ENCODE results near the gene ASXL2.

ASXL2 gene

GRCh38 chr2:25692737-25693445 lies 185.4 kb downstream of the ASXL2 start:
- Histone ChIP-seq H3K4me3 (ENCODE audit: extremely low read depth, insufficient read depth, low read length, poor library complexity, severe bottlenecking) (no peak overlapping the region), H3K4me1 (ENCODE audit: control insufficient read depth, insufficient read depth, low read length, poor library complexity, severe bottlenecking) (peaks cover 10% of the 10 kb centered on the region), H3K27ac (ENCODE audit: low read depth, low read length, severe bottlenecking) (no peak overlapping the region), H3K36me3 (ENCODE audit: control insufficient read depth, insufficient read depth, low read length) (no peaks in the 10 kb centered on the region), H3K9me3 (ENCODE audit: control insufficient read depth, low read length) (no peaks in the 10 kb centered on the region)
- WGBS, 2 experiments (ENCODE audit: insufficient coverage in 2 of 2), result 75 to 95% methylated on average over 3 to 5 of the region's 6 CpGs

GRCh38 chr2:25692143-25692542 lies 186.1 kb downstream of the ASXL2 start:
- H3K4me3 ChIP-seq (ENCODE audit: extremely low read depth, insufficient read depth, low read length, poor library complexity, severe bottlenecking), result no peak overlapping the region
- H3K27ac ChIP-seq (ENCODE audit: low read depth, low read length, severe bottlenecking), result no peak overlapping the region
- H3K4me1 ChIP-seq (ENCODE audit: control insufficient read depth, insufficient read depth, low read length, poor library complexity, severe bottlenecking), result peaks cover 7% of the 10 kb centered on the region
- WGBS, 2 experiments (ENCODE audit: insufficient coverage in 2 of 2), result 92 to 93% methylated on average over 2 of the region's 4 CpGs
- no peaks in the 10 kb centered on the region for H3K36me3 ChIP-seq (ENCODE audit: control insufficient read depth, insufficient read depth, low read length)
- no peaks in the 10 kb centered on the region for H3K9me3 ChIP-seq (ENCODE audit: control insufficient read depth, low read length)

- Histone ChIP-seq H3K4me3 (ENCODE audit: extremely low read depth, insufficient read depth, low read length, poor library complexity, severe bottlenecking) (no peak overlapping the region), H3K4me1 (ENCODE audit: control insufficient read depth, insufficient read depth, low read length, poor library complexity, severe bottlenecking) (peaks cover 7% of the 10 kb centered on the region), H3K27ac (ENCODE audit: low read depth, low read length, severe bottlenecking) (no peak overlapping the region), H3K9me3 (ENCODE audit: control insufficient read depth, low read length) (no peaks in the 10 kb centered on the region), H3K36me3 (ENCODE audit: control insufficient read depth, insufficient read depth, low read length) (no peaks in the 10 kb centered on the region)
- 83% methylated on average over 1 of the region's 1 CpG; no CpG with 5 or more reads in 1 of the 2 experiments for WGBS, 2 experiments (ENCODE audit: insufficient coverage in 2 of 2)
These were observed 188.2 kb downstream of the ASXL2 start for GRCh38 chr2:25690058-25690457.

- no peaks in the 10 kb centered on the region for H3K36me3 ChIP-seq (ENCODE audit: control insufficient read depth, insufficient read depth, low read length)
- H3K4me3 ChIP-seq (ENCODE audit: extremely low read depth, insufficient read depth, low read length, poor library complexity, severe bottlenecking), result no peak overlapping the region
- no peaks in the 10 kb centered on the region for H3K9me3 ChIP-seq (ENCODE audit: control insufficient read depth, low read length)
- 80 to 84% methylated on average over 1 to 6 of the region's 6 CpGs for WGBS, 2 experiments (ENCODE audit: insufficient coverage in 2 of 2)
- H3K4me1 ChIP-seq (ENCODE audit: control insufficient read depth, insufficient read depth, low read length, poor library complexity, severe bottlenecking), result peaks cover 7% of the 10 kb centered on the region
- no peak overlapping the region for H3K27ac ChIP-seq (ENCODE audit: low read depth, low read length, severe bottlenecking)
These were observed 190.1 kb downstream of the ASXL2 start for GRCh38 chr2:25688236-25688635.

GRCh38 chr2:25685741-25686140 lies 192.5 kb downstream of the ASXL2 start:
- no peaks in the 10 kb centered on the region for H3K36me3 ChIP-seq (ENCODE audit: control insufficient read depth, insufficient read depth, low read length)
- 83 to 100% methylated on average over 1 to 2 of the region's 2 CpGs for WGBS, 2 experiments (ENCODE audit: insufficient coverage in 2 of 2)
- no peak overlapping the region for H3K4me3 ChIP-seq (ENCODE audit: extremely low read depth, insufficient read depth, low read length, poor library complexity, severe bottlenecking)
- H3K9me3 ChIP-seq (ENCODE audit: control insufficient read depth, low read length), result no peaks in the 10 kb centered on the region
- no peak overlapping the region for H3K27ac ChIP-seq (ENCODE audit: low read depth, low read length, severe bottlenecking)
- peaks cover 7% of the 10 kb centered on the region for H3K4me1 ChIP-seq (ENCODE audit: control insufficient read depth, insufficient read depth, low read length, poor library complexity, severe bottlenecking)

- Histone ChIP-seq H3K36me3 (ENCODE audit: control insufficient read depth, insufficient read depth, low read length) (no peaks in the 10 kb centered on the region), H3K4me1 (ENCODE audit: control insufficient read depth, insufficient read depth, low read length, poor library complexity, severe bottlenecking) (peaks cover under 1% of the 10 kb centered on the region), H3K27ac (ENCODE audit: low read depth, low read length, severe bottlenecking) (no peak overlapping the region), H3K4me3 (ENCODE audit: extremely low read depth, insufficient read depth, low read length, poor library complexity, severe bottlenecking) (no peak overlapping the region), H3K9me3 (ENCODE audit: control insufficient read depth, low read length) (no peaks in the 10 kb centered on the region)
- 90 to 94% methylated on average over 15 of the region's 20 CpGs for WGBS, 2 experiments (ENCODE audit: insufficient coverage in 2 of 2)
These were observed 193.5 kb downstream of the ASXL2 start for GRCh38 chr2:25684577-25685473.

Data from mesodermal cell (in vitro differentiated cells).